ENCODE measurements around the gene HIPK2. TPM values are rescaled to one million over a fixed set of nuclear protein-coding genes. Genes with fewer than 3 reads are reported as not detected.

HIPK2 gene
- total and polyA plus RNA-seq, 7 donors, result 18.1 to 166 (median 78.5) TPM

- no peak overlapping the region for H3K4me3 ChIP-seq
- WGBS, 3 donors, result 55 to 63% (median 62%) methylated on average over 11 to 12 of the region's 12 CpGs
- H3K27me3 ChIP-seq (ENCODE audit: insufficient read depth in 3 of 3, low read length in 2 of 3), result no peaks in the 10 kb centered on the region
- no peaks in the 10 kb centered on the region for H3K9me3 ChIP-seq
- intact Hi-C loops (cut with DNase I), result no loop called here
- no peak for TF ChIP-seq CTCF (IDR thresholded peaks at IDR 0.05)
- peaks cover 12% of the 10 kb centered on the region for H3K4me1 ChIP-seq
- no peak overlapping the region for H3K27ac ChIP-seq
- DNase-seq (no peak), ATAC-seq (no peak)
- no peaks in the 10 kb centered on the region for H3K36me3 ChIP-seq (ENCODE audit: insufficient read depth in 1 of 2, low read depth in 1 of 2)
These were observed 237.6 kb downstream of the HIPK2 start for GRCh38 chr7:139540203-139540602.

DNA sequence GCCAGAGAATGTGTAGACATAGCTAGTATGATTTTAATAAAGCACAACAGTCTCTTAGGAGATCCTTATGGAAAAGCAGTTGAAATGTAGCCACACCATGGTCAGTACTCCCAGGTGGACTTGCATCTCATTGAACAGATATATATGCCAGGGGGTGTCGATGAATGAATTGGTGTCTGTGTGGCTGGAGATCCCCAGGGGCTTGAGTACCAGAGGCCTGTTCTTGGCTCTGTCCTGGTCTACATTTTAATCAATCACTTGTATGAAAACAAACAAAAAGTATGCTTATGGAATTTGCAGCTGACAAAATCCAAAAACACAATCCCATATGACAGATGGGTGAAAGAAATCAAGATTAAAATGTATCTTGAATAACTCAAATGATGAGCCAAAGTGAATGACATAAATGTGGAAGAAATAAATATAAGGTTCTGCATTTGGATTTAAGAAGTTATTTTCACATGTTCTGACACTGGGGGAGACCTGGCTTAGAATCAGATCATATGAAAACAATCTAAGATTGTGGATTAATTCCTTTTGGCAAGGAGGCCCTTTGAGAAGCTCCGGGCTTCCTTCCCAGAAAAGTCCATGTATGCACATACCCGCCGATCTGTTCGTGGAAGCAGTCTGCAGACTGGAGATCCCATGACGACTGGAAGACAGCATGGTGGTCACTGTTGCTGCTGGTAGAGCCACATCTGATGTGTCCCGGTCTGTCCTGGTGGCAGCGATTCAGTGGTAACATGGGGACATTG lies 238.7 kb downstream of the HIPK2 start:
- intact Hi-C loops (cut with DNase I), result no loop called here
- no peak overlapping the region for H3K27ac ChIP-seq
- no peak for TF ChIP-seq CTCF (IDR thresholded peaks at IDR 0.05)
- no peaks in the 10 kb centered on the region for H3K36me3 ChIP-seq (ENCODE audit: insufficient read depth in 1 of 2, low read depth in 1 of 2)
- no peak for DNase-seq
- ATAC-seq, result no peak
- peaks cover 12% of the 10 kb centered on the region for H3K4me1 ChIP-seq
- H3K9me3 ChIP-seq, result no peaks in the 10 kb centered on the region
- 69 to 87% (median 76%) methylated on average over 8 of the region's 8 CpGs for WGBS, 3 donors
- H3K4me3 ChIP-seq, result no peak overlapping the region
- no peaks in the 10 kb centered on the region for H3K27me3 ChIP-seq (ENCODE audit: insufficient read depth in 3 of 3, low read length in 2 of 3)

DNA sequence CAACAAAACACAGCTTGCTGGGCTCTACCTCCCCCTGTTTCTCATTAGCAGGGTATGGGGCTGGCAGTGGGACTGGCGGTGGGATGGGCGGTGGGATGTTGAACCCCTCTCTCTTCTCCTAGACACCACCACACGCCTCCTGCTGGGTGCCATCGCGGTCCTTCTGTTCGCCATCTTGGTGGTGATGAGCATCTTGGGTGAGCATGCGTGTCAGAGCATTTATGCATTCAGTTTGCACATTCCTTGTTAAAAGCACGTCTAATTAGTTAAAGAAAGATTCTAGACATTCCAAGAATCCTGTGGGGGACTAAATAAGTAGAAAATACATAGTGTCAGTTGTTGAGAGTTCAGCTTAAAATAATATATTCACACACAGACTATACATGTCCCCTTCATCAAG lies 241.6 kb downstream of the HIPK2 start:
- H3K9me3 ChIP-seq, result no peaks in the 10 kb centered on the region
- no peak for TF ChIP-seq CTCF (IDR thresholded peaks at IDR 0.05)
- 93 to 96% (median 95%) methylated on average over 8 of the region's 8 CpGs for WGBS, 3 donors
- no peaks in the 10 kb centered on the region for H3K36me3 ChIP-seq (ENCODE audit: insufficient read depth in 1 of 2, low read depth in 1 of 2)
- peaks cover 2% of the 10 kb centered on the region for H3K4me1 ChIP-seq
- ATAC-seq, result no peak
- no peak overlapping the region for H3K27ac ChIP-seq
- no peak for DNase-seq
- H3K27me3 ChIP-seq (ENCODE audit: insufficient read depth in 3 of 3, low read length in 2 of 3), result no peaks in the 10 kb centered on the region
- intact Hi-C loops (cut with DNase I), result no loop called here
- no peak overlapping the region for H3K4me3 ChIP-seq

- TF ChIP-seq CTCF (IDR thresholded peaks at IDR 0.05), result no peak
- no peak overlapping the region for H3K4me3 ChIP-seq
- ATAC-seq, result no peak
- DNase-seq, result no peak
- H3K36me3 ChIP-seq (ENCODE audit: insufficient read depth in 1 of 2, low read depth in 1 of 2), result no peaks in the 10 kb centered on the region
- WGBS, 3 donors, result 75 to 76% (median 75%) methylated on average over 7 of the region's 7 CpGs
- no peaks in the 10 kb centered on the region for H3K4me1 ChIP-seq
- no peak overlapping the region for H3K27ac ChIP-seq
- H3K9me3 ChIP-seq, result no peaks in the 10 kb centered on the region
- no peaks in the 10 kb centered on the region for H3K27me3 ChIP-seq (ENCODE audit: insufficient read depth in 3 of 3, low read length in 2 of 3)
- intact Hi-C loops (cut with DNase I), result no loop called here
These were observed 242.7 kb downstream of the HIPK2 start for GRCh38 chr7:139534966-139535651.

All from psoas muscle (tissue), 8 donors.